ENCODE results near the gene RAB3A. TPM values are rescaled to one million over a fixed set of nuclear protein-coding genes. Genes with fewer than 3 reads are reported as not detected.
A peak's percentile ranks its signal among the peaks of the same experiment; 100 is the strongest.
"Not testable (repeated sequence)": the region's sequence is repeated elsewhere in the genome, so short reads cannot be mapped to it uniquely, and the experiment has no call there.

Gene RAB3A
- polyA plus RNA-seq, 3 donors, result 5.2 to 5.5 (median 5.2) TPM

GRCh38 chr19:18171605-18172327 lies 32.1 kb downstream of the RAB3A start:
- DNase-seq, result no peak

GRCh38 chr19:18170714-18171255 lies 33.1 kb downstream of the RAB3A start:
- DNase-seq, result no peak

GRCh38 chr19:18168673-18169381 lies 35.0 kb downstream of the RAB3A start:
- DNase-seq, result no peak

- DNase-seq, result no peak
Measured at GRCh38 chr19:18167975-18168645, 35.7 kb downstream of the RAB3A start.

- DNase-seq, result no peak
Measured at GRCh38 chr19:18167011-18167410, 36.8 kb downstream of the RAB3A start.

GRCh38 chr19:18165794-18166544 lies 37.9 kb downstream of the RAB3A start:
- DNase-seq, result no peak

- no peak for DNase-seq
Measured at GRCh38 chr19:18164072-18164471, 39.8 kb downstream of the RAB3A start.

GRCh38 chr19:18161636-18162002 lies 42.2 kb downstream of the RAB3A start:
- no peak for DNase-seq

- DNase-seq, result peak; percentile 58
Measured at GRCh38 chr19:18160971-18161635, 42.7 kb downstream of the RAB3A start.

- no peak for DNase-seq
Measured at GRCh38 chr19:18160493-18160970, 43.3 kb downstream of the RAB3A start.

- DNase-seq, result no peak
Measured at GRCh38 chr19:18159810-18160209, 44.0 kb downstream of the RAB3A start.

- DNase-seq, result not testable (repeated sequence)
Measured at GRCh38 chr19:18159059-18159616, 44.7 kb downstream of the RAB3A start.

- no peak for DNase-seq
Measured at GRCh38 chr19:18158467-18158866, 45.4 kb downstream of the RAB3A start.

- DNase-seq, result no peak
Measured at GRCh38 chr19:18157465-18158063, 46.3 kb downstream of the RAB3A start.

- DNase-seq, result peak; percentile 65
Measured at GRCh38 chr19:18156841-18157464, 46.9 kb downstream of the RAB3A start.

GRCh38 chr19:18156268-18156667 lies 47.6 kb downstream of the RAB3A start:
- no peak for DNase-seq

- no peak for DNase-seq
Measured at GRCh38 chr19:18155095-18156087, 48.5 kb downstream of the RAB3A start.

- no peak for DNase-seq
Measured at GRCh38 chr19:18153556-18154134, 50.2 kb downstream of the RAB3A start.
